ENCODE measurements around the gene COPZ2. TPM values are rescaled to one million over a fixed set of nuclear protein-coding genes. Genes with fewer than 3 reads are reported as not detected.
A peak's percentile ranks its signal among the peaks of the same experiment; 100 is the strongest.

The COPZ2 gene
- total and polyA plus RNA-seq, 9 of the 15 experiments (the other 6 are each of a cell fraction or from before 2014, with no cell fraction given) = 0.22 to 0.49 TPM; not detected in 7

- TF ChIP-seq, protein P1, sequence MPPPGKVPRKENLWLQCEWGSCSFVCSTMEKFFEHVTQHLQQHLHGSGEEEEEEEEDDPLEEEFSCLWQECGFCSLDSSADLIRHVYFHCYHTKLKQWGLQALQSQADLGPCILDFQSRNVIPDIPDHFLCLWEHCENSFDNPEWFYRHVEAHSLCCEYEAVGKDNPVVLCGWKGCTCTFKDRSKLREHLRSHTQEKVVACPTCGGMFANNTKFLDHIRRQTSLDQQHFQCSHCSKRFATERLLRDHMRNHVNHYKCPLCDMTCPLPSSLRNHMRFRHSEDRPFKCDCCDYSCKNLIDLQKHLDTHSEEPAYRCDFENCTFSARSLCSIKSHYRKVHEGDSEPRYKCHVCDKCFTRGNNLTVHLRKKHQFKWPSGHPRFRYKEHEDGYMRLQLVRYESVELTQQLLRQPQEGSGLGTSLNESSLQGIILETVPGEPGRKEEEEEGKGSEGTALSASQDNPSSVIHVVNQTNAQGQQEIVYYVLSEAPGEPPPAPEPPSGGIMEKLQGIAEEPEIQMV (tag; conservative IDR thresholded peaks at IDR 0.05; ENCODE audit: low read depth) = no peak
Observed at GRCh38 chr17:48025040-48025903, 12.3 kb downstream of the COPZ2 start (continued).

GRCh38 chr17:48024149-48025039, 13.2 kb downstream of the COPZ2 start:
- Histone ChIP-seq H2AFZ (ENCODE audit: low read depth, low read length) (peak overlapping the region; percentile 91), H3K36me3 (ENCODE audit: control insufficient read depth, insufficient read depth, low read length) (no peaks in the 10 kb centered on the region), H3K9ac (ENCODE audit: insufficient read depth in 1 of 2, low read depth in 2 of 2, low read length in 2 of 2) (peak overlapping the region; percentile 3 to 87; a peak in 2 of 4 replicates), H3K27me3 (ENCODE audit: control insufficient read depth in 2 of 2, insufficient read depth in 2 of 2, low read length in 2 of 2) (no peaks in the 10 kb centered on the region), H3K27ac (ENCODE audit: extremely low read depth, low read depth, low read length) (peak overlapping the region; percentile 8; the same call in 1 of the 3 replicates), H4K20me1 (replicated peaks; ENCODE audit: control insufficient read depth, insufficient read depth, low read length) (no peaks in the 10 kb centered on the region), H3K79me2 (ENCODE audit: control insufficient read depth, insufficient read depth, low read length) (no peaks in the 10 kb centered on the region), H3K4me3 (peak overlapping the region; percentile 41), H3K9me1 (ENCODE audit: control insufficient read depth, insufficient read depth, low read length) (no peaks in the 10 kb centered on the region), H3K4me1 (replicated peaks in 1 of 2; ENCODE audit: control insufficient read depth in 2 of 2, insufficient read depth in 2 of 2, low read length in 2 of 2) (peaks cover 23 to 39% of the 10 kb centered on the region in 2 experiments; a peak in 4 of 5 replicates), H3K9me3 (replicated peaks; ENCODE audit: control insufficient read depth, insufficient read depth, low read depth, low read length) (no peaks in the 10 kb centered on the region), H3K4me2 (ENCODE audit: insufficient read depth, low read length) (peak overlapping the region; percentile 84)
- intact Hi-C loops (cut with micrococcal nuclease) = loop anchor here (2.0 to 10.0 kb wide), 2 partner anchors 24 to 230 kb away; partner anchors contain the start of gene NFE2L1
- WGBS (ENCODE audit: insufficient coverage, low coverage, missing lambda C conversion rate) = 28% methylated on average over 49 of the region's 54 CpGs
- ATAC-seq (no peak), FAIRE-seq (no peak), DNase-seq (ENCODE audit: extremely low read depth in 1 of 4, low spot score in 3 of 4) (peak in 2 of 4 experiments; percentile 29 to 61)
- BruUV-seq (replicated peaks) = no TSS peak
- CTCF ChIA-PET (ENCODE audit: low intra/inter-chr PET ratio) = interaction anchor here (0.6 to 4.7 kb wide), 9 partner anchors 24 to 1822 kb away, joined by 3 to 54 read pairs (median 4); partner anchors contain the start of genes NFE2L1 and SP2
- in situ Hi-C loops (cut with MboI) = loop anchor here (5.0 kb wide), 2 partner anchors 43 to 118 kb away; no protein-coding TSS in a partner anchor
- POLR2A ChIA-PET = interaction anchor here (0.6 to 0.9 kb wide), 2 partner anchors 121 to 193 kb away, joined by 3 read pairs; partner anchors contain the start of genes LRRC46 and MRPL10
- TF ChIP-seq TEAD4 (IDR thresholded peaks at IDR 0.05; ENCODE audit: low read length) = no peak
- TF ChIP-seq TEAD4 (CRISPR knock-in tag; IDR thresholded peaks at IDR 0.05; ENCODE audit: borderline replicate concordance) = no peak
- no peak for TF ChIP-seq NFXL1 (CRISPR knock-in tag; IDR thresholded peaks at IDR 0.05)
- peak; percentile 73 for TF ChIP-seq ADNP (tag; IDR thresholded peaks at IDR 0.05)
- TF ChIP-seq ESRRA (IDR thresholded peaks at IDR 0.05; ENCODE audit: borderline replicate concordance, low read depth) = peak; percentile 62; the same call in 1 of the 2 replicates
- no peak for TF ChIP-seq ATF1 (CRISPR knock-in tag; IDR thresholded peaks at IDR 0.05)
- TF ChIP-seq ATF1 (tag; IDR thresholded peaks at IDR 0.05) = peak; percentile 78
- TF ChIP-seq RCOR1 (IDR thresholded peaks at IDR 0.05; ENCODE audit: borderline replicate concordance in 1 of 2, low read depth in 2 of 2, low read length in 2 of 2) = peak; percentile 43 to 72; a peak in 2 of 4 replicates
- peak; percentile 27; the same call in 1 of the 2 replicates for TF ChIP-seq PHF8 (IDR thresholded peaks at IDR 0.05; ENCODE audit: borderline replicate concordance, low read length)
- peak; percentile 97 for TF ChIP-seq BCOR (IDR thresholded peaks at IDR 0.05)
- TF ChIP-seq TCFL5 (CRISPR knock-in tag; conservative IDR thresholded peaks at IDR 0.05) = no peak
- peak; percentile 60 for TF ChIP-seq PHF20 (IDR thresholded peaks at IDR 0.05; ENCODE audit: partially characterized antibody)
- TF ChIP-seq PTBP1 (IDR thresholded peaks at IDR 0.05; ENCODE audit: low read depth, low read length) = peak; percentile 88
- 0 out of 2 replicates have a peak, but pooled peaks have one; percentile 33 for TF ChIP-seq LEF1 (IDR thresholded peaks at IDR 0.05)
- TF ChIP-seq ZNF24 (IDR thresholded peaks at IDR 0.05) = no peak
- TF ChIP-seq NUFIP1 (IDR thresholded peaks at IDR 0.05; ENCODE audit: partially characterized antibody) = no peak
- no peak for TF ChIP-seq ELF4 (CRISPR knock-in tag; IDR thresholded peaks at IDR 0.05)
- TF ChIP-seq HDAC2 (IDR thresholded peaks at IDR 0.05) = peak; percentile 31; the same call in 1 of the 2 replicates

All from K562 (cell line).